SU-DHL-6 (cell line): ENCODE data around the gene RSPH3.
A peak's percentile ranks its signal among the peaks of the same experiment; 100 is the strongest.

ENCODE experiments used
- H2AFZ ChIP-seq: fragments of 200-600 bp; sonication (generic); 2 replicates; pipeline ENCODE4 v1.6.1; 2014; ENCODE audit warnings: low read depth, mild to moderate bottlenecking, moderate library complexity, mixed read lengths, antibody characterized with exemption, low read length; ENCODE audit not compliant: severe bottlenecking
- H3F3A ChIP-seq: fragments of 200-600 bp; shearing (Covaris generic); 2 replicates; pipeline ENCODE4 v1.6.0; 2016; ENCODE audit warnings: antibody characterized with exemption, mild to moderate bottlenecking; ENCODE audit not compliant: insufficient read depth
- H3K27ac ChIP-seq: fragments of 200-600 bp; sonication (generic); 2 replicates; pipeline ENCODE4 v1.5.1; 2016; ENCODE audit warnings: low read depth, mild to moderate bottlenecking, low read length, moderate library complexity, mixed read lengths
- H3K27me3 ChIP-seq: fragments of 200-600 bp; sonication (generic), shearing (Covaris generic); 2 replicates; pipeline ENCODE4 v1.6.0; 2014; ENCODE audit warnings: mild to moderate bottlenecking, low read length
- H3K36me3 ChIP-seq: fragments of 200-600 bp; sonication (generic); 2 replicates; pipeline ENCODE4 v1.6.1; 2014; ENCODE audit warnings: mild to moderate bottlenecking, low read length, mixed read lengths
- H3K4me2 ChIP-seq: fragments of 300-600, 200-600 bp; shearing (Covaris generic), sonication (generic); 2 replicates; pipeline ENCODE4 v1.6.0; 2014; ENCODE audit warnings: low read length, low read depth, mild to moderate bottlenecking; ENCODE audit not compliant: poor library complexity, severe bottlenecking
- H3K4me3 ChIP-seq: fragments of 200-600 bp; sonication (generic); 2 replicates; pipeline ENCODE4 v1.5.1; 2014; ENCODE audit warnings: antibody characterized with exemption, low read length, mild to moderate bottlenecking, mixed read lengths; ENCODE audit not compliant: insufficient read depth, poor library complexity, severe bottlenecking
- H3K79me2 ChIP-seq: fragments of 200-600 bp; sonication (generic); 2 replicates; pipeline ENCODE4 v1.6.1; 2014; ENCODE audit warnings: mild to moderate bottlenecking, low read length, moderate library complexity; ENCODE audit not compliant: insufficient read depth
- H3K9ac ChIP-seq: fragments of 200-600 bp; sonication (generic); 2 replicates; pipeline ENCODE4 v1.7.0; 2014; ENCODE audit warnings: mild to moderate bottlenecking, low read length
- H3K9me2 ChIP-seq: fragments of 200-600 bp; sonication (generic); replicated peaks from 2 replicates; pipeline ENCODE4 v1.6.1; 2014; ENCODE audit warnings: low read length; ENCODE audit not compliant: insufficient read depth
- H3K9me3 ChIP-seq: fragments of 200-600 bp; sonication (generic); 2 replicates; pipeline ENCODE4 v1.6.1; 2014; ENCODE audit warnings: low read length, mixed read lengths; ENCODE audit not compliant: insufficient read depth
- H4K20me1 ChIP-seq: fragments of 200-600 bp; sonication (generic); 2 replicates; pipeline ENCODE4 v1.6.1; 2014; ENCODE audit warnings: low read depth, mild to moderate bottlenecking, antibody characterized with exemption, low read length, moderate library complexity, mixed read lengths
- CTCF ChIP-seq: fragments of 200-600 bp; sonication (generic); IDR thresholded peaks from one replicate; pipeline ENCODE4 v1.5.1; 2017; ENCODE audit warnings: antibody characterized with exemption, mild to moderate bottlenecking, low read length, moderate library complexity; ENCODE audit not compliant: insufficient read depth, poor library complexity, severe bottlenecking
- EZH2phosphoT487 ChIP-seq: fragments of 200-600 bp; sonication (generic), shearing (Covaris generic); conservative IDR thresholded peaks from 2 replicates; pipeline ENCODE4 v1.6.1; 2018; ENCODE audit warnings: mild to moderate bottlenecking, antibody characterized with exemption, low read length, moderate library complexity, mixed read lengths

RSPH3 gene

GRCh38 chr6:159044899-159045727 is 45.1 kb upstream of the RSPH3 start, which contains the start of gene TAGAP:
Gene TAGAP (minus strand): TSS chr6:159044991. CDS start chr6:159044146, 845 bp downstream.
- TF ChIP-seq EZH2phosphoT487 = no peak
- TF ChIP-seq CTCF = no peak
- peak within 1 kb of the TSS; percentile 93 for H3K4me2 ChIP-seq
- H3F3A ChIP-seq = peaks cover 23% of the 10 kb centered on the region
- no peaks in the 10 kb centered on the region for H3K9me3 ChIP-seq
- H3K79me2 ChIP-seq = peaks cover 22% of the 10 kb centered on the region
- H3K9me2 ChIP-seq = no peaks in the 10 kb centered on the region
- no peaks in the 10 kb centered on the region for H4K20me1 ChIP-seq
- no peaks in the 10 kb centered on the region for H3K27me3 ChIP-seq
- H3K9ac ChIP-seq = peak within 1 kb of the TSS; percentile 69
- peak within 1 kb of the TSS; percentile 70 for H3K4me3 ChIP-seq
- H3K27ac ChIP-seq = peak within 1 kb of the TSS; percentile 75
- H2AFZ ChIP-seq = peak within 1 kb of the TSS; percentile 54
- H3K36me3 ChIP-seq = peaks cover 38% of the 10 kb centered on the region

- H2AFZ ChIP-seq = no peak overlapping the region
- peak overlapping the region; percentile 75 for H3K27ac ChIP-seq
- H3K79me2 ChIP-seq = peaks cover 22% of the 10 kb centered on the region
Measured at GRCh38 chr6:159043947-159044346, 43.9 kb upstream of the RSPH3 start.

GRCh38 chr6:159043251-159043650 is 43.2 kb upstream of the RSPH3 start:
- no peaks in the 10 kb centered on the region for H3K27me3 ChIP-seq
- H3K79me2 ChIP-seq = peaks cover 22% of the 10 kb centered on the region
- H3K27ac ChIP-seq = peak overlapping the region; percentile 75
- H3F3A ChIP-seq = peaks cover 40% of the 10 kb centered on the region
- peak overlapping the region; percentile 70 for H3K4me3 ChIP-seq
- H3K9ac ChIP-seq = peak overlapping the region; percentile 69
- H3K9me3 ChIP-seq = no peaks in the 10 kb centered on the region
- H4K20me1 ChIP-seq = no peaks in the 10 kb centered on the region
- H2AFZ ChIP-seq = no peak overlapping the region
- H3K36me3 ChIP-seq = peaks cover 48% of the 10 kb centered on the region
- TF ChIP-seq CTCF (no peak), EZH2phosphoT487 (no peak)
- peak overlapping the region; percentile 93 for H3K4me2 ChIP-seq
- no peaks in the 10 kb centered on the region for H3K9me2 ChIP-seq

More at GRCh38 chr6:159043947-159044346, 43.9 kb upstream of the RSPH3 start:
- Histone ChIP-seq H3K4me3 (peak overlapping the region; percentile 70), H3K36me3 (peaks cover 44% of the 10 kb centered on the region), H3K27me3 (no peaks in the 10 kb centered on the region), H3F3A (peaks cover 34% of the 10 kb centered on the region), H3K4me2 (peak overlapping the region; percentile 93), H4K20me1 (no peaks in the 10 kb centered on the region), H3K9me2 (no peaks in the 10 kb centered on the region), H3K9ac (peak overlapping the region; percentile 69), H3K9me3 (no peaks in the 10 kb centered on the region)
- TF ChIP-seq EZH2phosphoT487 (no peak), CTCF (no peak)
